HG03565 (cell line): Measurements from ENCODE around the gene GPR179.
A peak's percentile ranks its signal among the peaks of the same experiment; 100 is the strongest.

Source experiments
- ATAC-seq: cut with Tn5 transposase; IDR thresholded peaks from one replicate; pipeline ENCODE4 v1.9.1; 2021; ENCODE audit warnings: mild to moderate bottlenecking, moderate library complexity; ENCODE audit not compliant: unreplicated experiment

The GPR179 gene

DNA sequence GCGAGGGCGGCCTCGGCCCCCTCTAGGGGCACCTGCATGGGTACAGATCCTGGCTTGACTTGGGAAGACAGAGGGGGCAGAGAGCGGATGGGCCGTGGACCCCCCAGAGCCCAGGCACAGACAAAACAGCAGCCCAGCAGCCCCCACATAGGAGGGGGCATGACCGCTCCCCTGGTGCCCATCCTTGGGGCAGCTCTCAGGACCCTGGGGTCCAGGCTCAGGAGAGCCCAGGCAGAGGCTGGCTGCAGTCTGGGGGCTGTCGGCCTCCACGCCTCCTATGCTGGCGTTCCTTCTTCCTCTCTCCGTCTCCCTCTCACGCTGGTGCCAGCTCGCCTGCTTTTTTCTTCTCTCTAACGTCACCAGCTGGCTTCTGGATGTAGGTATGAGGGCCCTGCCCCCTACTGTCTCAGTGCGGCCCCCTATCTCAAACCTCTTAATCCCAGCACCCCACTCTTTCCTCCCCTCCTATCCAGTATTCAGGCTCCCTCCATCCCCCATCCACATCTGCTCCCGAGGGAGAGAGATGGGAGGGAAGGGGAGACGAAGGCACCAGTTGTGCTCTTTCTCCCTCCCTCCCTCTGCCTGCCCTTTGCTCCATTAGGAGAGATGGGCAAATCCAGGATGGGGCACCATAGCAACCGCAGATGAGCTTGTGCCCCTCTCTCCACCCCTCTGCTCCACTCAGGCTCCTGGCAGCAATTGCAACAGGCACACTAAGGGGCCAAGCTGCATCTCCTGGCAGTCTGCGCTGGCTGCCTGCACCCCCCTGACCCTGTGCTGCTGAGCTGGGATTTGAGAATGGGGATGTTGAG is at the start of gene GPR179:
GPR179 (minus strand) TSS at position 349 of the 812 bp plus-strand sequence; CDS start at position 182, 167 bp downstream.
- no peak for ATAC-seq

GRCh38 chr17:38379448-38379847 is 35.7 kb upstream of the GPR179 start:
- no peak for ATAC-seq

DNA sequence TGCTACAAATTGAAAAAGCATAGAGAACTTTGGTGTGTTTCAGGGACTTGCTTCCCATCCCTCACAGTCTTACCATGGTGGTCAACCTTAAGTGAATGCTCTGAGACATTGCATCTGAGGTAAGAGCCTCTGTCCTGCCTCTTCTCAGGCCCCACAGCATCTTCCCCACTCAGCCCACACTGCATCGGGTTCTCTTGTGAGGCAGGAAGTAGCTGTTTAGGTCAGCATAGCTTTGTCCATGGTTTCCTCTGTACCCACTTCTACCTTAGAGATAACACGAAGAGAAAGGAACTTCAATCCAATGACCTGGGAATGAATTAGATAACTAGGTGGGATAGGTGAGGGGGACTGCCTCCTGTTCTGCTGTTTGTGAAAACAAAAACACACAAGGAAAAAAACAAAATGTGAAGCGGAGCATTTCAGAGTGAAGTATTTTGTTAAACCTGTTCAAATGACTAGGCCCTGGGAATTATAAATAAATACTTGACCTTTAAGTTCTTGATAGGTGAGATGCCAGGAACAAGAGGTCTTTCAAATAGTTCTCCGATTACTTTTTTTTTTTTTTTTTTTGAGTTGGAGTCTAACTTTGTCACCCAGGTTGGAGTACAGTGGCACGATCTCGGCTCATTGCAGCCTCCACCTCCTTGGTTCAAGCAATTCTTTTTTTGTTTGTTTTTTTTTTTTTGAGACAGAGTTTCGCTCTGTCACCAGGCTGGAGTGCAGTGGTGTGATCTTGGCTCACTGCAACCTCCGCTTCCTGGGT is 25.5 kb upstream of the GPR179 start:
- ATAC-seq: no peak

- ATAC-seq: no peak
Measured at GRCh38 chr17:38364741-38365140, 21.0 kb upstream of the GPR179 start.

DNA sequence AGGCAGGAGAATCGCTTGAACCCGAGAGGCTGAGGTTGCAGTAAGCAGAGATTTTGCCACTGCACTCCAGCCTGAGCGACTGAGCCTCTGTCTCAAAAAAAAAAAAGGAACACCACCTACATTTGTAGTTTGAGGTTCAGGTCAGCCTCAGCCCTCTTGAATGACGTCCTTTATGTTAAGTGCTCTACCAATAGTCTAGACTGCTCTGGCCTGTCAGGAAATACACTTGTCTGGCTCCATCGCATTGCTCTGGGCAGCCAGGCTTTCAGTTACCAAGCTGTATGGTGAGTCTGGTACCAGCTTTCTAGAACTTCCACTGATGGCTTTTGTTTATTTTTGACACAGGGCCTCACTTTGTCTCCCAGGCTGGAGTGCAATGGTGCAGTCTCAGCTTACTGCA is 19.3 kb upstream of the GPR179 start:
- no peak for ATAC-seq

DNA sequence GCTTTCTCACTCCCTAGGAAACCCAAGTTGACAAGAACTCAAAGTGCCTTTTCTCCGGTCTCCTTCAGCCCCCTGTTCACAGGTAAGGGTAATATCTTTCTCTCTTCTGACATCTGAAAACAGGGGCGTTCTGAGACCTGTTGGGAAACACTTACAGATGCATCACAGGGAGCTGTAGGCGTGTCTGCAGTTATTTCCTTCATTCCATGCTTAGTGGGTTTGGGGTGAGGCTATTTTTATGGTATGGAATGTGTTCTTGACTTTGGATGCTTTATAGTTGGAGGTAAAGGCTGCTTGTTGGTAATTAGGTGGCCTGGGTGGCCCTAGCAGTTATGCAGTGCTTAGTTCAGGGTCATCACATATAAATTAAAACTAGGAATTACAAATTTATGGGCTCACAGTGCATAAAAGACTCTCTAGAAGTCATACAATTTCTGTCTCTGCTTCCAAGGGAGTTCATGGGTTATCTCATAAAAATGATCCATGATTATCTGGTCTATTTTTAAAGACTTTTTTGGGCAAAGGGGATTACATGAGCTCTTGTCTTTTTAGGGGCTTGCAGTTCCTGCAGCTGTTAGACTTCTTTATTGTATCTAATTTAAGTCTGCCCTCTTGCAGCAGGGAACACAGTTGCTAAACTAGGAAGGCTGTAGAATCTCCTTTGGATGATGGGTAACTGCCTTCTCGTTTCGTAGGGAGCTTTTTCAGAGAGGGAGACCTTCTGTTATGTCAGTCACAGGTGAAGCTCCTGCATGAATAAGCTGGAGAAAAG is 18.1 kb upstream of the GPR179 start:
- ATAC-seq: no peak

- no peak for ATAC-seq
Measured at GRCh38 chr17:38358586-38359513, 15.1 kb upstream of the GPR179 start.

DNA sequence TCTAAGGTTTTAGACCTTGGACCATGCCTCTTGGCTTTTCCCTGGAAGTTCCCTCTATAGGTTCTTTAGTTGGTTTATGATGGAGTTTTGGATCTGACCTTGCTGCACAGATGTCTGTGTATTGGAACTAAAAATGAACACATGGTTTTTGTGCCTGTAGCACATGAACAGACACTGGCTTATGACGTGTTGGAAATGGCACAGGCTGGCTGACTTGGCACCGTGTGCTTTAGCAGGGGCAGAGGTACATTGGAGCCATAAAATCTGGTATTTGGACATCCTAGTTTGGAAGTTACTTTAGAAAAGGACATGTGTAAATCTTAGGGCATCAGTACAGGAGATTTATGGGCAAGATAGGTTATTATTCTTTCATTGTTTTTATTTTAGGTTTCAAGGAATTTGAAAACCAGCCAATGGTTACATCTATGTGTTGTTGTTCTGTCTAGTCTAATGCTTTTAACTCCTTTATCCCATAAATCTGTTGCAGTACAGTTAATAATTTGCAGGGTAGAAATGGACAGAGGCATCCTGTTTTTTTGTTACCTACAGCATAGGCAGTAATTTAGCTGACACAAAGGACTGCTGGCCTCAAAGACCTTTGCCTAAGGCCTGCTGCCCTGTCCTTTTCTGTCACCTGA is 13.8 kb upstream of the GPR179 start:
- no peak for ATAC-seq

DNA sequence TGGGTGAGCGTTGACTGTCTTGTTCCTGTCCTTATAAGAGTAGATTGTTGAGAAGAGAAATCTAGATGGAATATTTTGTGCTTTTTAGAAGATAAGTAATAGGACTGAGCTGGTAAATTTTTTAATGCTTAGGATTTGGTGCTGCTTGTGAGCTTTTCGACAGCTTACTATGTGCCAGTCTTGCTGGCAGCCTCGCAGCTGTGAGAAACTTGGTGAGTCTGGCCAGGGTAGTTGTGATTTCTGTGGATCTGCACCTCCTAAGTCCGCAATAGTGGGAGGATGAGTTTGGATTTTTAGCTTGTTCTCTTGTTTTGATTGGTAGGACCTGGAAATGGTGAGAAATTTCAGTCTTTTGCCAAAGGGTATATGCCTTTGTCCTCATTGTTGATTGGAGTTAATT is 11.5 kb upstream of the GPR179 start:
- ATAC-seq: no peak

GRCh38 chr17:38354466-38354865 is 10.7 kb upstream of the GPR179 start:
- no peak for ATAC-seq

GRCh38 chr17:38353668-38354067 is 9.9 kb upstream of the GPR179 start:
- no peak for ATAC-seq

GRCh38 chr17:38353086-38353604 is 9.4 kb upstream of the GPR179 start:
- ATAC-seq: no peak

DNA sequence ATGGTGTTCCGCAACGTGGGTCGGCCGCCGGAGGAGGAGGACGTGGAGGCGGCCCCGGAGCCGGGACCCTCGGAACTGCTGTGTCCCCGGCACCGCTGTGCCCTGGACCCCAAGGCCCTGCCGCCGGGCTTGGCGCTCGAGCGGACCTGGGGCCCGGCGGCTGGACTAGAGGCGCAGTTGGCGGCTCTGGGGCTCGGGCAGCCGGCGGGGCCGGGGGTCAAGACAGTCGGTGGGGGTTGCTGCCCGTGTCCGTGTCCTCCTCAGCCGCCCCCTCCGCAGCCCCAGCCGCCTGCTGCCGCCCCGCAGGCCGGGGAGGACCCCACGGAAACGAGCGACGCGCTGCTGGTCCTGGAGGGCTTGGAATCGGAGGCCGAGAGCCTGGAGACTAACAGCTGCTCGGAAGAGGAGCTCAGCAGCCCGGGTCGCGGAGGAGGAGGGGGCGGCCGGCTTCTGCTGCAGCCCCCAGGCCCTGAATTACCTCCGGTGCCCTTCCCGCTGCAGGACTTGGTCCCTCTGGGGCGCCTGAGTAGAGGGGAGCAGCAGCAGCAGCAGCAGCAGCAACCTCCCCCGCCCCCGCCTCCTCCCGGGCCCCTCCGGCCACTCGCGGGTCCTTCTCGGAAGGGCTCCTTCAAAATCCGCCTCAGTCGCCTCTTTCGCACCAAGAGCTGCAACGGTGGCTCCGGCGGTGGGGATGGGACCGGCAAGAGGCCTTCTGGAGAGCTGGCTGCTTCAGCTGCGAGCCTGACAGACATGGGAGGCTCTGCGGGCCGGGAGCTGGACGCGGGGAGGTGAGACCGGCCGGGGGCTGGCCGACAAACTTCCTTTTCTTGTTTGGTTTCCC is 8.7 kb upstream of the GPR179 start:
- peak; percentile 11 for ATAC-seq

GRCh38 chr17:38351412-38352222 is 7.9 kb upstream of the GPR179 start, which contains the start of gene SOCS7:
Gene SOCS7 (plus strand): TSS chr17:38351844. CDS start chr17:38352053, 209 bp downstream.
- ATAC-seq: peak; percentile 78

DNA sequence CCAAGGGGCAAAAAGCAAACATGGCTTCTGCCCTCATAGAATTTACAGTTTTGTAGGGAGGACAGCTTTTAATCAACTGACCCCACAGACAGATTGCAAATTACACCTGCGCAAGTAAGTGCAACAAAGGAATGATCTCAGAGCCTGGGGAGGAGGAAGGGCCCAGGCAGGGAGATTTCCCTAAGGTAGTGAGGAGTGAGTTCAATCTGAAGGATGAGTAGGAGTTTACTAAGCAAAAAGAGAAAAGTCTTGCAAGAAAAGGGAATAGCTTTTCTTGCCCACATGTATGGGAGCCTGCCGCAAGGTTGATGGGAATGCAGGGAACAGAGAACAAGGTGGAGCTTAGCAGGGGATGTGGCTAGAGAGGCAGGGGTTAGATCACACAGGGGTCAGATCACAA is 6.3 kb upstream of the GPR179 start:
- ATAC-seq: no peak

DNA sequence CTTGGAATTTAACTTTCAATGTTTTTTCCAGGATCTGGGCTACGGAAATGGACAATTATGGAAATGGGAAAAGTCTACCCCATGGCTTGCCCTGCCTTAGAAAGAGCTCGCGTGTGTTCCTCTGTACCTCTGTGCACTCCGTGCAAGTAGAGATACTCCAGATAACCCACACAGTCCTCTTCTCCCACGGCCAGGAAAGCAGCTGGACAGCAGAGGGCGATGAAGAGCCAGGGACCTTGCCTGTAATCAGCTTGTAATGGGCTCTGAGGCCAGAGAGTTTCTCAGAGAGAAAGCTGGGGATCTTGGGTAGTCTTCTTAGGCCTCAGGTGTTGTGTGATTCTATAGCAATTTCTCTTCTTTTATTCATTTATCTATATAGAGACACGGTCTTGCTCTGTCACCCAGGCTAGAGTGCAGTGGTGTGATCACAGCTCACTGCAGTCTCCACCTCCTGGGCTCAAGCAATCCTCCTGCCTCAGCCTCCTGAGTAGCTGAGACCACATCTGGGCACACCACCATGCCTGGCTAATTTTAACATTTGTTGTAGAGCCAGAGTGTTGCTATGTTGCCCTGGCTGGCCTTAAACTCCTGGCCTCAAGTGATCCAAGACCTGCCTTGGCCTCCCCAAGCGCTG is 5.5 kb upstream of the GPR179 start:
- ATAC-seq: no peak

DNA sequence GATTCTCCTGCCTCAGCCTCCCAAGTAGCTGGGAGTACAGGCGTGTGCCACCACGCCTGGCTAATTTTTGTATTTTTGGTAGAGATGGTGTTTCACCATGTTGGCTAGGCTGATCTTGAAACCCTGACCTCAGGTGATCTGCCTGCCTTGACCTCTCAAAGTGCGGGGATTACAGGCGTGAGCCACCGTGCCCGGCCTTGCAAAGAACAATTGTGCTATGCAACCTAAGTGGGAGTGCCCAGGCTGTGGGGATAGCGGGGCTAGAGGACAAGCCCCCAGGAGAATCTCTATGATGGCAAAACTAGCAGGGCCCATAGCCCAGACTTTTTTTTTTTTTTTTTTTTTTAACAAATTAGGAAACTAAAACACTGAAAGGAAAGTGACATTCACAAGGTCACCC is 2.0 kb upstream of the GPR179 start:
- ATAC-seq: no peak
